Right hindlimb (tissue), 1 donor: ENCODE measurements around the gene NKD1.
"Not testable (repeated sequence)": the region's sequence is repeated elsewhere in the genome, so short reads cannot be mapped to it uniquely, and the experiment has no call there.

Experiments
- DNase-seq: peaks from one replicate; pipeline ENCODE4 v3.0.0-alpha.2; 2018

The NKD1 gene

DNA sequence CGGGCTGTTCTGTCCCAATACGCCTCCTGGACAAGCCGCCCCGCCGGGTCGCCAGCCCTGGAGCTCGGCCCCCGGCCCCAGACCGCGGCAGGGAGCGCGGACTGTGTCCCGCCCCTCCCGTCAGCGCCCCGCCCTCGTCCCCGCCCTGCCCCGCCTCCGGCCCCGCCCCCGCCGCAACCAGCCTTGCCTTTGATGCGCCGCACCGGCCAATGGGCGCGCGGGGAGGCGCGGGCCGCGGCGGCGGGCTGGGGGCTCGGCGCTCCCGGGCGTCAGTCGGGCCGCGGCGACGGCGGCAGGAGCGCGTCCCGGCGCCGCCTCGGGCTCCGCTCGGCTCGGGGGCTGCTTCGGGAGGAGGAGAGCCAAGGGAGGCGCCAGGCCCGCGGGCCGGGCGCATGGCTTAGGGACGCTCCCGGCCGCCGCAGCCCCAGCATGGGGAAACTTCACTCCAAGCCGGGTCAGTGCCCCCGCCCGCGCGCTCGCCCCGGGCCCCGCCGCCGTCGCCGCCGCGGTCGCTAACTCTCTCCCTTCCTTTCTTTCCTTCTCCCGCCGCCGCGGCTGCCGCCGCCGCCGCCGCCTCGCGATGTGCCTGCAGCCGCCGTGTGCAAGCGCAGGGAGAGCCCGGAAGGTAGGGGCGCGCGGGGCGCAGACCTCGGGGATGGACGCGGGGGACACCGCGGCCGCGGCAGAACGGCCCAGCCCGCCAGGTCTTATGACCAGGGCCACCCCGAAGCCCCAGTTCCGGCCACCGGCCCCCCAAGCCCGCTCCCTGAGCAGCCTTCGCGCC is at the start of gene NKD1:
Gene NKD1 (plus strand): TSS at position 272 of the 784 bp plus-strand sequence. CDS start 158 bp downstream, at position 430.
- DNase-seq, result peak; percentile 86

GRCh38 chr16:50498431-50499155 is 49.6 kb upstream of the NKD1 start:
- DNase-seq, result no peak

GRCh38 chr16:50499254-50499653 is 48.9 kb upstream of the NKD1 start:
- DNase-seq, result no peak

GRCh38 chr16:50500171-50500874 is 47.9 kb upstream of the NKD1 start:
- DNase-seq, result no peak

DNA sequence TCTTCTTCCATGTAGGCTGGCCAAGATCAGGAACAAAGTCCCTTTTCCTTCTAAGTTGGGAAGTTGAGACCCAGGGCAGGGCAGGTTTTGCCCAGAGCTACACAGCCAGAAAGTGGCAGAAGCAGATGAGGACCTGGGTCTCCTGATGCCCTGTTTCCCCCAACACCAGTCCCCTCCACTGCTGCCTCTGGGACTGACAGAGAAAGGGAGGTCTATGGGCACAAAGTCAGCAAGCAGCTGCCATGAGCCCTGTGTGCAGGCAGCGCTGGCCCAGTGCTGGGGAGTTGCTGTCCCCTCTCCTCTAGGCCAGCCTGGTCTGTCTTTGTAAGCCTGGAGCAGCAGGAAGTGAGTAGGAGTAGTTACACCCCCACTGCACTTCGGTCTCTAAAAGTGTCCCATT is 46.9 kb upstream of the NKD1 start:
- DNase-seq, result no peak

DNA sequence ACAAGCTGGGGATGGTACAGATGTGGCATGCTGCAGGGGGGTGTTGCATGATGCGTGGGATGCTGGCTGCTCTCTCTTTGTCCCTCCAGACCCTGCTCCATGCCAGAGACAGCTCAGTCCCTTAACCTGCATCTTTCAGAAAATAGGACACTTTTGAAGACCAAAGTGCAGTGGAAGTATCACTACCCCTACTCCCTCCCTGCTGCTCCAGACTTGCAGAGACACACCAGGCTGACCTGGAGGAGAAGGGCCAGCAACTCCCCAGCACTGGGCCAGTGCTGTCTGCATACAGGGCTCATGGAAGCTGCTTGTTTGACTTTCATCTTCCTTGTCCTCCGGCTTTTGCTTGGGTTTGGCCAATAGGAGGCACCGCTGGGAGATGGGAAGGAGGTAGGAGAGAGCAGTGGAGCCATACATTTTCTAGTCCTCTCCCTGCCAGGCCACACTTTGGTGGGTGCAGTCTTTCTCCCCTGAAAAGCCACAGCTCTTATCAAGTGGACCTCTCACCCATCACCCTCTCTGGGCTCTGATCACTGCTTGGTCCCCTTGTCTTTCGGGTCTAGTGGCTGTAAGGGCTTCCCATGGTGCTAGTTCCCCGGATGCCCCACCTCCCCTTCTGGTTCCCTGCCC is 46.1 kb upstream of the NKD1 start:
- DNase-seq, result no peak

- DNase-seq, result no peak
These were observed 45.6 kb upstream of the NKD1 start for GRCh38 chr16:50502616-50503011.

GRCh38 chr16:50503868-50504531 is 44.2 kb upstream of the NKD1 start:
- not testable (repeated sequence) for DNase-seq

- DNase-seq, result no peak
These were observed 43.1 kb upstream of the NKD1 start for GRCh38 chr16:50505115-50505514.

DNA sequence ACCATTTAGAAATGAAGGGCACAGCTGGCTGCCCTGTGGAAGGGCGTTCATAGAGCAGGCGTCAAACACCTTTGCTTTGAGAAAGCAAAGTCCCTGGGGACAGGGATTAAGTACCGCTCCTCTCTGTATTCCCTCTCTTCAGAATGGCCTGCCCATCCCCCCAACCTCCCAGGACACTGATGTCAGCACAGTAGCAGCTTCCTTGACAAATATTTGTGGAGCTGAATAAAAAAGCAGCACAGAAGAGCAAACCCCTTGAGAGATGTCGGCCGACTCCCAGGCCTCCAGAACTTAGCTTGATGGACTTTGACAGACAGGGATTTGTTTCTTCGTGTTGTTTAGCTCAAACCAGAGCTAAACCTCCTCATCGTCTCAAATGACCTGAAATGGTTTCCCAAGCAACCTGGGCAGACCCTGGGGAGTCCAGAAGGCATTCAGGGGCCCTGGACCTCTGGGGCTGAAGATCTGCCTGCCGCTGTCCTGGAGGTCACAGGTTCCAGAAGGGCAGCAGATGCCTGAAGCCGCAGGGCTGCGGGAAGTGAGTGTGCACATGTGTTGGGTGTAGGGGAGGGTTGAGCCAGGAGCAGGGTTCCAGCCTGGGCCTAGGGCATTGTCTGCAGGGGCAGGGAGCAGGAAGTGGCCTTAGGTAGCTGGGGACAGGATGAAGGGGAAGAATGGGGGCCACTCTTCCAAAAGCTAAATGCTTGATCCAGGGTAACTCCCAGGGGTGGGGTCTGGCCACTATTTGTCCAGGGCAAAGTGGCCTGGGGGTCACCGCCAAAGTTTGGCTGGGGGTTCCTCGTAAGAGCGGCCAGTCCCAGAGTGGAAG is 42.3 kb upstream of the NKD1 start:
- no peak for DNase-seq

- DNase-seq, result no peak
These were observed 41.7 kb upstream of the NKD1 start for GRCh38 chr16:50506543-50506937.

DNA sequence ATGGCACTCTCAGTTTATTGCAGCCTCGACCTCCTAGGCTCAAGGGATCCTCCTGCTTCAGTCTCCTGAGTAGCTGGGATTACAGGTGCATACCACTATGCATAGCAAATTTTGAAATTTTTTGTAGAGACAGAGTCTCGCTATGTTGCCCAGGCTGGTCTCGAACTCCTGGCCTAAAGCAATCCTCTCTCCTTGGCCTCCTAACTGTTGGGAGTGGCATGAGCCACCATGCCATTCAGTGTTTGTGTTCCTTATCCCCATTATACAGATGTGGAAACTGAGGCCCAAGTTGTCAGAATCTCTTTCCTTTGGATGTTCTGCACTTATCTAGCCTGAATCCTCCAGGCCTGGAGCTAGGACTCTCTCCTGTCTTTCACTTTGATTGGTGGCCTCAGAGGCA is 40.8 kb upstream of the NKD1 start:
- no peak for DNase-seq

DNA sequence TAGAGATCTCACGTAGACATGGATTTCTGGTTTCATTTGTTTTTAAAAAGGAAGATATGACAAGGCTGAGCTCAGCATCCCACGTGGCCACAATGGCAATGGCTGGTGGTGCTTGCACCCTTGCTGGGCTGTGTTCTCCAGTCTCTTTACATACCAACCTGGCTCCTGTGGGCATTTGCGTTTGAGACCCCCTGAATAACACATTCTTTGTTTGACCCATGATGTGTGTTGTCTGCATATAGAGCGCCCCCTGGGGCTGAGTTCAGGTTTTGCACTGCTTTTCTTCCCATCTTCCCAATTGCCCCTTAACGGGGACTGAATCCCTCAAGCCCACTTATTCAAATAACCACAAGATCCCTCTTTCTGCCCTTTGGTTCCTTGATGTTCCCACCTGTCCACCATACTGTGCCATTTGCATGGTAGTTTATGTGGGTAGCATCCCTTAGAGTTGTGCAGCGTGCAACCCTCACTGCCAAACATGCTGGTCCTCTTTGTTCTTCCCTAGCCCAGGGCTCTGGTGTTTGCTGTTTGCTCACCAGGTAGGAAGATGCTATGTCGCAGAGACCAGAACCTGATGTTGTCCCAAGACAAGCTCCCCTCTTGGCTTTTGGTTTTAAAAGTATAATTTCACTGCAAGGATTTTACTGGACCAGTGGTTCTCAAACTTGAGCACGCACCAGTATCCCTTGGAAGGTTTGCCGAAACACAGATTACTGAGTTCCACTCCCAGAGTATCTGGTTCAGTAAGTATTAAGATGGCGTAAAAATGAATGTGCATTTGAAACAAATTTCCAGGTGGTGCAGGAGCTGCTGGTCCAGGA is 38.5 kb upstream of the NKD1 start:
- DNase-seq, result no peak

- DNase-seq, result no peak
These were observed 33.0 kb upstream of the NKD1 start for GRCh38 chr16:50515218-50515617.

DNA sequence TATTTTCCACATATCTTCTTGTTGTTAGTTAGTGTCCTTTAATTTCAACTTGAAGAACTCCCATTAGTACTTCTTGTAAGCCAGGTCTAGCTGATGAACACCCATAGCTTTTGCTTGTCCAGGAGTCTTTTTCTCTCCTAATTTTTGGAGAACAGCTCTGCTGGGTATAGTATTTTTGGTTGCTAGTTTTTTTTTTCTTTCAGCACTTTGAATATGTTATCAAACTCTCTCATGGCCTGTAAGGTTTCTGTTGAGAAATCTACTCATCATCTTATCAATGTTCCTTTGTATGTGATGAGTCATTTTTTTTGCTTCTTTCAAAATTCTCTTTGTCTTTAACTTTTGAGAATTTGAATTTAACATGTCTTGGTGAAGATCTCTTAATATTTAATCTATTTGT is 31.8 kb upstream of the NKD1 start:
- DNase-seq, result no peak

DNA sequence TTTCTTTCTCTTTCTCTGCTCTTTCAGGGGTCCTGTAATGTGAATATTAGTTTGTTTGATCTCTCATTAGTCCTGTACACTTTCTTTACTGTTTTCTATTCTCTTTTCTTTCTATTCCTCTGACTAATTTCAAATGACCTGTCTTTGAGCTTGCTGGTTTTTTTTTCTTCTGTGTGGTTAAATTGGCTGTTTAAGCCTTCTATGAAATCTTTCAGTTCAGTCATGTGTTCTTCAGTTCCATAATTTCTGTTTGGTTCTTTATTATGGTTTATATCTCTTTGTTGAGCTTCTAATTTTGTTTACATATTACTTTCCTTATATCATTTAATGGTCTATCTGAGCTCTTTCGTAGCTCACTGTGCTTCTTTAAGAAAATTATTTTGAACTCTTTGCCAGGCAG is 31.3 kb upstream of the NKD1 start:
- DNase-seq, result no peak

DNA sequence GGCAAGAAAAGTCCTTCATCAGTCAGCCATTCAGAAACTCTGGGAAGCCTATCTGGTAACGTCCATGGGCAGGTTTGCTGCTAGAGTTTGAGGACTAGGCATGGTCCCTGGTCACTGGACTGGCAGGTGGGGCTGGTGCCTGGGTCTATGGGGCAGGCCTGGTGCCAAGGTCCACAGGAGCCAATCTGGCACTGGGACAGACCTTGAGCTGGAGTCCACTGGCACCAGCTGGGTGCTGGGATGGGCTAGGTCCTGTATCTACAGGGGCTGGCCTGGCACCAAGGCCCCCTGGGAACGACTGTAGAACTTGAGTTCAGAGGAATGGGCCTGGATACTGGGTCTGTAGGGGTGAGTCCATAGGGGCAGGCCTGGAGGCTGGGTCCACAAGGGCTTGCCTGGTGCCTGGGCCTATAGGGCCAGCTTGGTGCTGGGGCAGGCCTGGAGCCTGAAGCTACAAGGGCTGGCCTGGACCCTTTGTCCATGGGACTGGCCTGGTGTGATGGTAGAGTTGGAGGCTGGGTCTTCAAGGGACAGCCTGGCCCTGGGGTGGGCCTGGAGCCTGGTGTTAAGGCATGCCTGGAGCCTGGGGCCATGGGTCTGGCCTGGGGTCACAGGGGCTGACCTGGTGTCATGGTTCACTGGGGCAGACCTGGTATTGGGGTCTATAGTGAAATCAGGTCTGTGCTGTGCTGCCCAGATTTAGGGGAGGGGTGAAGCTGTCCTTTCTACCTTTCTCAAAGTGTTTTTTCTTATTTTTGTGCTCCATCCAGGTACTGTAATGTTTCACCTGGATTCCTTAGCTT is 30.5 kb upstream of the NKD1 start:
- DNase-seq, result no peak

DNA sequence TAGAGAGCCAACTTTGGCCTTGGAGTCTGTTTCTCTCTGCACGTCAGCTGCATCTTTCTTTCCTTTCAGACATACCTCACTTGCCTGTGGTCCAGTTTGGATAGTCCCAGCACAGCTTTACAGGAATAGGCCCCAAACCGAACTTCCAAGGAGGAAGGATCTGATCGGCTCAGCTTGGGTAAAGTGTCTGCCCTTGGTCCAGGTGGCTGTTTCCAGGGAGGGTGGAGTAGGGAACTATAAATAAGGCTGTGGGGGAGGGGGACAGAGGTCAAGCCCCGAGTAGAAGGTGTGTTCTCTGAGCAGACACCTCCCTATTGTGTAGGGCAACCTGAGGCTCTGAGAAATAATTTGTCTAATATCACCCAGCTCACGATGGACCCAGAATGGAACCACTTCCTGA is 29.2 kb upstream of the NKD1 start:
- no peak for DNase-seq

GRCh38 chr16:50519602-50520001 is 28.6 kb upstream of the NKD1 start:
- DNase-seq, result no peak
